ENCODE data around the gene INTS11.

Gene INTS11

DNA sequence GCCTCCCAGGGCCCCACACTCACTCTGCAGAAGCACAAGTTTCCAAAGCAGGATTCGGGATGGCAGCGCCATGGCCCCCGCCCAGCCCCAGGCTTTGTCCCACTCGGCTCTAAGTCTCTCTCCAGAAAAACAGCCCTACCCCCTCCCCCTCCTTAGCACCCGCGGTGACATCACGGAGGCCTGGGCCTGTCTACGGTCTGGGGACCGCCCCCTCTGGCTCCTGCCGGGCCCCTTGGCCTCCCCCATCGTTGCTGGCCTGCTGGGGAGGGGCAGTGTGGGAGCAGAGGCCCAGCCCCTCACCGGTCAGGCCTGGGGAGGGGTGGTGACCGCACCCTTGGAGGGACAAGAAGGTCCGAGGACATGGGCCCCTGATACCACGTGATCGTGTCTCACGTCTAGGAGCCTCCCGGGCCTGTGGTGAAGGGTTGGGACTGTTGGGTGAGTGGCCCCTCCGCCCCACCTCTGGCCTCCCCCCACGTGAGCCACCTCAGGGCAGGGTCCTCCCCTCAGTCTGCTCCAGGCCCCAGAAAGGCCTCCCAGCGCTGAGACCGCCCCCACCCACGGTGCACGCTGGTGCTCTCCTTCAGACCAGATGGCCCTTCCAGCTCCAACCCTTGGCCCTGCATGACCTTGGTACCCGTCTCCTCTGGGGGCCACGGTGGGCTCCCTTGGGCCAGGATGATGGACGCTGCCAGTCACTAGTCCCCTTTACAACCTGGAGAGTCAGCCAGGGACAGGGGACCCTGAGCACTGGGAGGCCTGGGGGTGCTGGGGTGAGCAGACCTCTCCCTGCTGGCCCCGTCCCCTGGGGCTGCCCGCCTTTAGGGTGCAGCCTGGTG lies 34.2 kb upstream of the INTS11 start, which contains the start of gene MXRA8:
Gene MXRA8 (minus strand): TSS at position 123 of the 839 bp plus-strand sequence. CDS start 51 bp downstream, at position 72.
- Histone ChIP-seq H3K27me3 (replicated peaks) (no peaks in the 10 kb centered on the region), H3K27ac (peak within 1 kb of the TSS; percentile 37), H3K4me3 (ENCODE audit: low read depth, low read length) (peak within 1 kb of the TSS; percentile 72), H3K36me3 (replicated peaks) (peaks cover 8% of the 10 kb centered on the region)
- DNase-seq: peak; percentile 44
- in situ Hi-C loops (cut with HindIII; ENCODE audit: low pct_ligation_motif_present, low sequenced_read_pairs): no loop called here
- TF ChIP-seq, protein P1, sequence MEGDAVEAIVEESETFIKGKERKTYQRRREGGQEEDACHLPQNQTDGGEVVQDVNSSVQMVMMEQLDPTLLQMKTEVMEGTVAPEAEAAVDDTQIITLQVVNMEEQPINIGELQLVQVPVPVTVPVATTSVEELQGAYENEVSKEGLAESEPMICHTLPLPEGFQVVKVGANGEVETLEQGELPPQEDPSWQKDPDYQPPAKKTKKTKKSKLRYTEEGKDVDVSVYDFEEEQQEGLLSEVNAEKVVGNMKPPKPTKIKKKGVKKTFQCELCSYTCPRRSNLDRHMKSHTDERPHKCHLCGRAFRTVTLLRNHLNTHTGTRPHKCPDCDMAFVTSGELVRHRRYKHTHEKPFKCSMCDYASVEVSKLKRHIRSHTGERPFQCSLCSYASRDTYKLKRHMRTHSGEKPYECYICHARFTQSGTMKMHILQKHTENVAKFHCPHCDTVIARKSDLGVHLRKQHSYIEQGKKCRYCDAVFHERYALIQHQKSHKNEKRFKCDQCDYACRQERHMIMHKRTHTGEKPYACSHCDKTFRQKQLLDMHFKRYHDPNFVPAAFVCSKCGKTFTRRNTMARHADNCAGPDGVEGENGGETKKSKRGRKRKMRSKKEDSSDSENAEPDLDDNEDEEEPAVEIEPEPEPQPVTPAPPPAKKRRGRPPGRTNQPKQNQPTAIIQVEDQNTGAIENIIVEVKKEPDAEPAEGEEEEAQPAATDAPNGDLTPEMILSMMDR (IDR thresholded peaks at IDR 0.05; ENCODE audit: low read depth, low read length, missing control alignments): no peak

DNA sequence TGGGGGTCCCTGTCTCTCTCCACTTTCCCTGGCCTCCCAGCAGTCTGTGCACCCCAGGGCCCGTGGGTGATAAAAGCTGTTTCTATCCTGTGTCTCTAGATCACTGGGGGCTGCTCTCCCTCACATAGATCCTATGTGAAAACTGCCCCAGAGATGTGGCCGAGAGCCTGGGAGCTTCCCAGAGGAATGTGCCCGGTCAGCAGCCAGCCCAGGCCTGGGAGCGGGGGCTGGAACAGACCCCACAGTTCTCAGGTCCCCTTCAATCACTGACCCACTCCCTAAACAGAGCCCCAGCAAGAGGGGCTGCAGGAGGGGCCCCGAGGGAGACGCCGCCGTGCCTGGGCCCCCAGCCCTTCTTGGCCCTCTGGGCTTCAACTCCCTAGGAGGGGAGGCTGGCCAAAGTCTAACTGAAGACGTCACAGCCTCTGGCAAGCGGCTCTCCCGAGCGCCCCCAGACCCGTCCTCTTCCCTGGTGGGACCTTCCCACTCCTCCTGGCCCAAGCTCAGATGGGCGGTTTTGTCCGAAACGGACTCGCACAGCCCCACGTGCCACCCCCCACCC lies 33.5 kb upstream of the INTS11 start:
- Histone ChIP-seq H3K4me3 (ENCODE audit: low read depth, low read length) (peak overlapping the region; percentile 72), H3K27me3 (replicated peaks) (no peaks in the 10 kb centered on the region), H3K27ac (peak overlapping the region; percentile 37), H3K36me3 (replicated peaks) (peaks cover 8% of the 10 kb centered on the region)
- in situ Hi-C loops (cut with HindIII; ENCODE audit: low pct_ligation_motif_present, low sequenced_read_pairs): no loop called here
- DNase-seq: no peak
- TF ChIP-seq, protein P1 (IDR thresholded peaks at IDR 0.05; ENCODE audit: low read depth, low read length, missing control alignments): no peak

DNA sequence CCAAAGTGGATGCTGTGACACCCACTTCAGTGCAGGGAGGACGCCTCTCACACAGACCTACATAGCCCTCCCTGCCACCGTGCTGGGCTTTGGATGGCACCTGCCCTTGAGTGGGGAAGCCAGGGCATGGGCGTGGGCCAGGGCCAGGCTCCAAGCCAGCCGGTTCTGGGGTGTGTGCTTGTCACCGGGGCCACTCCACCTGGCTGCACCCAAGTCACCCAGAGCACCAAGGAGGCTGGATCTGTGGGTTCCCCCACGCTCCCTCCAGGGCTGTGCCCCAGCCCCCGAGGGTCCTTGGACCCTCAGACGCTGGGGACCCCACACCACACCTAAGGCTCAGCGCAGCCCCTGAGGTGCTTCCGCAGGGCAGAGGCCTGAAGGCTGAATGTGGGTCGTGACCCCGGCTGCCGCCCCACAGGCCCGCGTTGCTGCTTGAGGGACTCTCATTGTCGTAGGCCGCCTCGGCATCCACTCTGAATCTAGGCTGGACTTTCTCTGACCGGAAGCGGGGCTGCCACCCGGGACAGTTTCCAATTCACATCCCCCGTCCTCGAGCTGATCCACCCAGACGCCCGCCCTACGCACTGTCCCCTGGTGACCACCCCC lies 32.4 kb upstream of the INTS11 start:
- no peak overlapping the region for H3K27ac ChIP-seq
- H3K36me3 ChIP-seq (replicated peaks): peaks cover 8% of the 10 kb centered on the region
- TF ChIP-seq, protein P1 (IDR thresholded peaks at IDR 0.05; ENCODE audit: low read depth, low read length, missing control alignments): no peak
- in situ Hi-C loops (cut with HindIII; ENCODE audit: low pct_ligation_motif_present, low sequenced_read_pairs): no loop called here
- DNase-seq: no peak
- H3K4me3 ChIP-seq (ENCODE audit: low read depth, low read length): peak overlapping the region; percentile 72
- H3K27me3 ChIP-seq (replicated peaks): no peaks in the 10 kb centered on the region

DNA sequence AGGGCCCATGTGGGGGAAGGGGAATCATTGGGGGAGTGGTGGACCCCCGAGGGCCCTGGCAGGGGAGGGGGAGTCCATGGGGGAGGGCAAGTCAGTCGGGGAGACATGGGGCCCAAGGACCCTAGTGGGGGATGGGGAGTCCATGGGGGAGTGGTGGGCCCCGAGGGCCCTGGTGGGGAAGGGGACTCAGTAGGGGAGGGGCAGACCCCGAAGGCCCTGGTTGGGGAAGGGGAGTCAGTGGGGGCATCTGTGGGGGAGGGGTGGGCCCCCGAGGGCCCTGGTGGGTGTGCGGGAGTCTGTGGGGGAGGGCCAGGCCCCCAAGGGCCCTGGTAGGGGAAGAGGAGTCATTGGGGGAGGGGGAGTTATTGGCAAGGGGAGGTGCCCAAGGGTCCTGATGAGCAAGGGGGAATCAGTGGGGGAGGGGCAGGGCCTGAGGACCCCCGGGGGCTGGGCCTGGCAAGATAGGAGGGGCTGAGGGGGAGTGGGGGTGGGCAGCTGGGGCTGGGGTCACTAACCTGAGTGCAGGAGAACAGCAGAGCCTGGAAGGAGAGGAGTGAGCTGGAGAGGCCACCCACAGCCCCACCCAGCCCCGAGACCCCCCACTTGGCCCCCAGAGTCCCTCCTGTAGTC lies 31.8 kb upstream of the INTS11 start:
- H3K27ac ChIP-seq: no peak overlapping the region

DNA sequence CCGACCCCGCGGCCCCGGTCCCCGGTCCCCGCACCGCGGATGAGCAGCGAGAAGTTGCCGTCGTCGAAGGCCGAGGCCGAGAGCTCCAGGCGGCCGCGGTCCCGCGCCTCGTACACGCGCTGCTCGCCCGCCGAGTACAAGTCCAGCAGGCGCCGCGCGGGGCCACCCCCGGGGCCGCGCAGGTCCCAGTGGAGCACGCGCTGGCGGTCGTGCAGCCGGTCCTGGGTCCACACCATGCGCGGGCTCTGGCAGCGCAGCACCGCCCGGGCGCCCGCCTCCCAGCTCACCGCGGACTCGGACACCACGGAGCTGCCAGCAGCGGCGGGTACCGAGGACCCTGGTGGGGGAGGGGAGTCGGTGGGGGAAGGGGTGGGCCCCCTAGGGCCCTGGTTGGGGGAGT lies 31.0 kb upstream of the INTS11 start:
- no peak for DNase-seq
- in situ Hi-C loops (cut with HindIII; ENCODE audit: low pct_ligation_motif_present, low sequenced_read_pairs): no loop called here
- TF ChIP-seq, protein P1 (IDR thresholded peaks at IDR 0.05; ENCODE audit: low read depth, low read length, missing control alignments): no peak
- Histone ChIP-seq H3K27me3 (replicated peaks) (no peaks in the 10 kb centered on the region), H3K27ac (no peak overlapping the region), H3K4me3 (ENCODE audit: low read depth, low read length) (peak overlapping the region; percentile 26), H3K36me3 (replicated peaks) (peaks cover 8% of the 10 kb centered on the region)

More for the DNA sequence above, 31.8 kb upstream of the INTS11 start:
- TF ChIP-seq, protein P1 (IDR thresholded peaks at IDR 0.05; ENCODE audit: low read depth, low read length, missing control alignments): no peak
- DNase-seq: no peak
- in situ Hi-C loops (cut with HindIII; ENCODE audit: low pct_ligation_motif_present, low sequenced_read_pairs): no loop called here
- Histone ChIP-seq H3K27me3 (replicated peaks) (no peaks in the 10 kb centered on the region), H3K4me3 (ENCODE audit: low read depth, low read length) (peak overlapping the region; percentile 72), H3K36me3 (replicated peaks) (peaks cover 8% of the 10 kb centered on the region)
